PFSK-1 (cell line): ENCODE results near the gene TSBP1.

ENCODE experiments used
- FOXP2 ChIP-seq: optimal IDR thresholded peaks from 2 replicates; pipeline ENCODE3; 2011; ENCODE audit warnings: borderline replicate concordance, control low read depth, inconsistent platforms; ENCODE audit not compliant: insufficient read depth; ENCODE audit errors: extremely low read length, extremely low read depth
- POLR2AphosphoS5 ChIP-seq: IDR thresholded peaks from 2 replicates; pipeline ENCODE4 v1.6.1; 2012; ENCODE audit warnings: low read depth, mild to moderate bottlenecking, control low read depth, low read length, moderate library complexity
- REST ChIP-seq, 2 experiments: IDR thresholded peaks; 2 replicates each; pipeline versions ENCODE4 v1.6.1 to v1.8.0; 2011 to 2012; ENCODE audit warnings: low read depth in 2 of 2, low read length in 2 of 2, control low read depth in 1 of 2, inconsistent platforms in 1 of 2, mild to moderate bottlenecking in 1 of 2, moderate library complexity in 1 of 2; ENCODE audit not compliant: insufficient read depth in 1 of 2
- SIN3A ChIP-seq: IDR thresholded peaks from 2 replicates; pipeline ENCODE4 v1.6.1; 2012; ENCODE audit warnings: mild to moderate bottlenecking, low read length, moderate library complexity, borderline replicate concordance; ENCODE audit not compliant: insufficient read depth
- TAF1 ChIP-seq: IDR thresholded peaks from 2 replicates; pipeline ENCODE4 v1.6.1; 2012; ENCODE audit warnings: low read length, control low read depth, borderline replicate concordance; ENCODE audit not compliant: insufficient read depth

The TSBP1 gene

DNA sequence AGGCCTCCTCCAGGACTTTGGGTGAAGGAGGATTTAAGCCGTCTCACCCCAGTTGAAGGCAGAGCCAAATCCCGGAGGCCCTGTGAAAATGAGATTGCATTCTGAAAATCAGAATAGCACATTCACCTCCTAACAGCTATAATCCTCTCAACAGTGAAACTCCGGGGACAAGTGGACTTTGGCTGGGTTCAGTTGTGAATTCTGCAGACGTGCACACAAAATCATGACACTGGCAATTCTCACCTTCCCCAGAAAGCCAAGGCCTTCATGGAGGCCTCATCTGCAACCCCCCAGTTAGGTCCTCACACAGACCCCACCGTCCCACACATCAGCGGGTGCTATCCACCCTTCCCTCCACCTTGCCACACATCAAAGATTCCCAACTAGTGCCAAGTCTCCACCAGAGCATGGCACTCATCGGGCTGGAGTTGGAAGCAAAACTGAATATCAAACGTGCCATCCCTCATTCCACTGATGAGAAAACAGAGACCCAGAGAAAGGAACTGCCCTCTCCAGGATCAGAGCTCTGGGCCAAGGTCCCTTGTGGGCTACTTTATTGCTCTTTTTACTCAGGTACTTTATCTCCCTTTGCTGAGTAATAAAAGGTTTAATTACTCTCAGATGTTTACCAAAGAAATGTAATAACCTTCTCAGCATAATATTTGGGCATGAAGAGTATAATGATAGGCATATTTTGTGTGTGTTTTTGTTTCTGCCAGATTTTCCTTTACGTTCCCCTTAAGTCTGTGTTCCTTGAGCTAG, 40.0 kb upstream of the TSBP1 start:
- TF ChIP-seq SIN3A (no peak), TAF1 (no peak), POLR2AphosphoS5 (no peak), REST (IDR thresholded peaks at IDR 0.05; ENCODE audit: insufficient read depth in 1 of 2, low read depth in 2 of 2, low read length in 2 of 2) (no peak), FOXP2 (no peak)

DNA sequence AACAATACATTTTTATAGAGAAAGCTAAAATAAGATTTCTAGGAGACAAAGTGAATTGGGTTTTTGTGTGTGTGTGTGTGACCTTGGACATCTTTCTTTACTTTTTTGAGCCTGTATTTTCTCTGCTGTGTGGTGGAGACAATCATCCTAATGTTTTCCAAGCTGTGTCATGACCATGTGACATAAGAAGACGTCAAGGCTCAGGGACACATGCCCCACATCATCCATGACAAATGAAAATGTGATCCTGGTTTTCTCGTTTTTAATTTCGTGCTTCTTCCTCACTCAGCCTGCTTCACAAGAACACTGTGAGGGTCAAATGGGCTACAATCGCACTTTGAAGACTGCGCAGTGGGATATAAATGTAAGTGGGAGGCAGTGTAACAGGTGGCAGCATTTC, 39.2 kb upstream of the TSBP1 start:
- TF ChIP-seq FOXP2: no peak

DNA sequence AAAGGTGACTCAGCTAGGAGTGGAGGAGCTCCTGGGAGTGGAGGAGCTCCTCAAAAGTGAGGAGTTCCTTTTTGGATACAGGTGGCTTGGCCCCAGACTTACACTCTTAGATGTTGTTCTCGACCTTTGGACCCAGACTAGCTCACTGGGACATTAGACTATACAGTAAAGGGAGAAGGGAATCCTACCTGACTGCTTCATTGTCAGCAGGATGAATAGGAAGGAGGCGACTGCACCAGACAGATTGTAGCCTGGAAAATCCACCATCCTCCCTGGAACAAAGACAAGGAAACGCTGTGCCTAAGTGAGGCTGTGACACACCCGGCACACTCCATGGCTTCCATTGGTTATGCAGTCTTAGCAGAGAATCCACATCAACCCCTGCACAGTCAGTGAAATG, 35.2 kb upstream of the TSBP1 start, which contains the start of gene BTNL2:
Gene BTNL2, minus strand, starts transcription at position 325 of the 400 bp plus-strand sequence. Its CDS starts 58 bp downstream, at position 267.
- TF ChIP-seq POLR2AphosphoS5: no peak
- TF ChIP-seq REST (IDR thresholded peaks at IDR 0.05; ENCODE audit: insufficient read depth in 1 of 2, low read depth in 2 of 2, low read length in 2 of 2): no peak
- TF ChIP-seq FOXP2: no peak
- no peak for TF ChIP-seq TAF1
- no peak for TF ChIP-seq SIN3A

DNA sequence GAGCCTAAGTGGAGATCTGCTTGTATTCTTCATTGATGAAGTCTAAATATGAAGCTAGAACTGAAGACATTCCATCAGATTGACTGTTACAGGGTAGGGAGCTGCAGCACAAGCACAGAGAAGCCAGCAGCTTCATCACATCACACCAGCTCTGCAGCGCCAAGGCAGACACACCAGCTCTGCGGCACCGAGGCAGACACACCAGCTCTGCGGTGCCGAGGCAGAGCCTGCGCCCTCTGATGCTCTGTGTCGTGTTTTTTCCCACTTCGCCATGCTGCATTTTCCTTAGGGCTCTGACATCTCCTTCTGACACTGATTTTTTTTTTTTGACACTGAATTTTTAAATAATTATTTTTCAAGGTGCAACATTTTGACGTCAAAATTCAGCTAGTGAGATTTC, 34.5 kb upstream of the TSBP1 start:
- TF ChIP-seq FOXP2 (no peak), REST (IDR thresholded peaks at IDR 0.05; ENCODE audit: insufficient read depth in 1 of 2, low read depth in 2 of 2, low read length in 2 of 2) (no peak), TAF1 (no peak), SIN3A (no peak), POLR2AphosphoS5 (no peak)

GRCh38 chr6:32405656-32406055, 34.0 kb upstream of the TSBP1 start:
- TF ChIP-seq POLR2AphosphoS5: no peak

DNA sequence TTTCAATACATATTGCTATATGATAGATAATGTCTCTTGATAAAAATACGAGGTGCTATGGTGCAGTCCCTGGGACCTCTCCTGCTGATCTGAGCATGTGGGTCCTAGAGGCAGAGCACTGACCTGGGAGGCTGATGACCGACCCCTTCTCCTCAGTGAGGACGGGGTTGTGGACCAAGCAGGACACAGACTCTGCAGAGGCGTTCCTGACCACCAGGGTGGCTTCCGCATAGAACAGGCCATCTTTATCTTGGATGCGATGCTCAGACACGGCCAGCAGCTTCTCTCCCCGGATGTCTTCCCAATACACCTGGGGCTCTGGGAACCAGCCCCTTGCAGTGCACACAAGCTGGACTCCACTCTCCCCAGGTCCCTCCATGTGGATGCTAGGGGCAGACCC, 31.1 kb upstream of the TSBP1 start:
- TF ChIP-seq REST (IDR thresholded peaks at IDR 0.05; ENCODE audit: insufficient read depth in 1 of 2, low read depth in 2 of 2, low read length in 2 of 2) (no peak), SIN3A (no peak), FOXP2 (no peak), POLR2AphosphoS5 (no peak), TAF1 (no peak)
